OCI-LY7 (cell line): ENCODE data around the gene NEBL.

Experiments used
- CTCF ChIP-seq: fragments of 200-600 bp; sonication (generic); conservative IDR thresholded peaks from 2 replicates; pipeline ENCODE4 v1.5.1; 2014; ENCODE audit warnings: mild to moderate bottlenecking, antibody characterized with exemption, low read length, moderate library complexity, mixed read lengths
- EZH2phosphoT487 ChIP-seq: fragments of 200-600 bp; sonication (generic); IDR thresholded peaks from 2 replicates; pipeline ENCODE4 v1.6.1; 2018; ENCODE audit warnings: low read depth, borderline replicate concordance, mild to moderate bottlenecking, mixed run types, antibody characterized with exemption, low read length, moderate library complexity, mixed read lengths

DNA sequence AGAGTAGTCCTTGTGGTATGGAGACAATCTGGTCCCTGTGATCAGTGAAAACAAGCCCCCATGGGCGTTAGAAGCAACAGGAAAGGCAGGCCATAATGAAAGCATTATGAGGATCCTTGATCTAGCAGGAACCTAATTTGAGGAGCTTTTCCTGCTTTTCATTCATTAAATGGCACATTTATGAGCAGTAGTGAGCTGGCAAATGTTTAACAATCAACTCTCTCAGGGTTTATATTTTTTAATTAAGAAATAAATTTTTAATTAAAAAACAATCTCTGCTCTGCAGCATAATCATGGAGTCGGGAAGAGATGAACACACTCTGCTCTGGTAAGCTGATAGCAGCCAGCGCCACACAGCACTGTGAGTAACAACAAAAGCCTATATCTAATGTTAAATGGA lies 11.3 kb upstream of the NEBL start:
- TF ChIP-seq CTCF (no peak), EZH2phosphoT487 (no peak)
